HepG2 (cell line): ENCODE results near the gene SSBP2. TPM values are rescaled to one million over a fixed set of nuclear protein-coding genes. Genes with fewer than 3 reads are reported as not detected.

Source experiments
- ATAC-seq: fragments of 200-7000 bp; cut with Tn5 transposase; 3 replicates; pipeline ENCODE4 v1.9.1; 2020; ENCODE audit warnings: mild to moderate bottlenecking, moderate library complexity
- BruUV-seq: library from RNA; stranded (reverse); fragments of 400-500 nt; replicated peaks from 2 replicates; lab custom pipeline; 2021; lab: Mats Ljungman, UMichigan
- CTCF ChIA-PET: fragments of 300-600 bp; formaldehyde crosslinking; extraction: SDS; loops from one replicate; lab custom pipeline; 2021; ENCODE audit warnings: low total read pairs, inconsistent platforms, low intra/inter-chr PET ratio; lab: Yijun Ruan, JAX
- POLR2A ChIA-PET: fragments of 350-600 bp; sonication (Branson Sonifier 250); formaldehyde crosslinking; loops from one replicate; lab custom pipeline; 2020; ENCODE audit warnings: antibody characterized with exemption, inconsistent platforms; lab: Yijun Ruan, JAX
- DNase-seq: peaks from one replicate; pipeline ENCODE4 v3.0.0-alpha.2; 2015; ENCODE audit warnings: low spot score
- FAIRE-seq: peaks from 3 replicates; lab custom pipeline; 2011; peaks lifted over from hg19 to GRCh38; lab: Jason Lieb, UNC
- H2AFZ ChIP-seq: one replicate; pipeline ENCODE4 v1.6.1; 2011; ENCODE audit warnings: low read length, inconsistent platforms
- H3K27ac ChIP-seq: fragments of 300-600 bp; 3 replicates; pipeline ENCODE4 v1.8.0; 2011; ENCODE audit warnings: mixed run types, mild to moderate bottlenecking, mixed read lengths, low read length, inconsistent platforms; ENCODE audit not compliant: insufficient read depth; ENCODE audit errors: extremely low read length
- H3K27me3 ChIP-seq, 2 experiments: fragments of 200-600 bp in 1 of 2; 2 replicates in 1 of 2; 3 replicates in 1 of 2; pipeline versions ENCODE4 v1.6.0 to v1.8.0; 2011; ENCODE audit warnings: low read length in 2 of 2, mild to moderate bottlenecking in 2 of 2, moderate library complexity in 2 of 2, inconsistent platforms in 1 of 2; ENCODE audit not compliant: insufficient read depth in 2 of 2, control insufficient read depth in 1 of 2
- H3K36me3 ChIP-seq, 2 experiments: fragments of 200-600 bp in 1 of 2; replicated peaks in 1 of 2; 2 replicates in 1 of 2; 3 replicates in 1 of 2; pipeline versions ENCODE4 v1.5.1 to v1.8.0; 2011; ENCODE audit warnings: low read length in 2 of 2, inconsistent platforms in 1 of 2; ENCODE audit not compliant: insufficient read depth in 2 of 2, control insufficient read depth in 1 of 2
- H3K4me1 ChIP-seq: 2 replicates; pipeline ENCODE4 v1.5.1; 2012; ENCODE audit warnings: low read length, inconsistent platforms; ENCODE audit not compliant: insufficient read depth
- H3K4me2 ChIP-seq: 2 replicates; pipeline ENCODE4 v1.6.0; 2011; ENCODE audit warnings: low read depth, low read length, inconsistent platforms
- H3K4me3 ChIP-seq, 3 experiments: fragments of 200-600 bp in 1 of 3; sonication (generic), shearing (Covaris generic) in 1 of 3; replicated peaks in 1 of 3; 2 replicates each; pipeline ENCODE4 v1.5.1; 2011 to 2016; ENCODE audit warnings: low read length in 3 of 3, inconsistent platforms in 2 of 3, low read depth in 2 of 3, mild to moderate bottlenecking in 2 of 3, control low read depth in 1 of 3, mixed read lengths in 1 of 3; ENCODE audit not compliant: insufficient read depth in 1 of 3
- H3K79me2 ChIP-seq: one replicate; pipeline ENCODE4 v1.6.1; 2011; ENCODE audit warnings: low read length, inconsistent platforms; ENCODE audit not compliant: insufficient read depth
- H3K9ac ChIP-seq: 2 replicates; pipeline ENCODE4 v1.6.0; 2011; ENCODE audit warnings: mild to moderate bottlenecking, low read depth, low read length, inconsistent platforms; ENCODE audit not compliant: insufficient read depth
- H3K9me3 ChIP-seq: 2 replicates; pipeline ENCODE4 v1.5.1; 2012; ENCODE audit warnings: mild to moderate bottlenecking, low read length
- H4K20me1 ChIP-seq: 2 replicates; pipeline ENCODE4 v1.6.0; 2011; ENCODE audit warnings: inconsistent platforms, mild to moderate bottlenecking, low read length, moderate library complexity; ENCODE audit not compliant: insufficient read depth
- BHLHE40 ChIP-seq: IDR thresholded peaks from 2 replicates; pipeline ENCODE4 v1.6.1; 2011; ENCODE audit warnings: low read length, improper control_type of control experiment
- FOSL2 ChIP-seq: sonication (generic); formaldehyde crosslinking; IDR thresholded peaks from 2 replicates; pipeline ENCODE4 v1.4.0; 2020; ENCODE audit warnings: missing genetic modification reagents
- FOXA1 ChIP-seq, 2 experiments: fragments of 450-650 bp in 1 of 2; sonication (generic) in 1 of 2; formaldehyde crosslinking in 1 of 2; IDR thresholded peaks; 2 replicates each; pipeline versions ENCODE4 v1.4.0 to v1.6.1; 2016 to 2020; ENCODE audit warnings: missing genetic modification reagents in 1 of 2
- GTF3A ChIP-seq: sonication (generic); formaldehyde crosslinking; conservative IDR thresholded peaks from 2 replicates; pipeline ENCODE4 v1.4.0; 2020; ENCODE audit warnings: mild to moderate bottlenecking, missing genetic modification reagents
- KLF11 ChIP-seq: IDR thresholded peaks from 2 replicates; pipeline ENCODE4 v1.6.1; 2016; ENCODE audit warnings: missing compliant biosample characterization
- MED13 ChIP-seq: sonication (generic); formaldehyde crosslinking; IDR thresholded peaks from 2 replicates; pipeline ENCODE4 v1.5.0; 2020; ENCODE audit warnings: missing genetic modification reagents
- TBL1XR1 ChIP-seq: fragments of 150-350 bp; IDR thresholded peaks from 2 replicates; pipeline ENCODE4 v1.6.1; 2014; ENCODE audit warnings: borderline replicate concordance, low read length; ENCODE audit not compliant: partially characterized antibody
- ZFYVE20 ChIP-seq: sonication (generic); formaldehyde crosslinking; IDR thresholded peaks from 2 replicates; pipeline ENCODE4 v1.8.0; 2023; ENCODE audit warnings: low read depth, mild to moderate bottlenecking, moderate library complexity, missing genetic modification reagents, borderline replicate concordance
- ZNF343 ChIP-seq: sonication (generic); formaldehyde crosslinking; IDR thresholded peaks from 2 replicates; pipeline ENCODE4 v1.4.0; 2020; ENCODE audit warnings: mild to moderate bottlenecking, missing genetic modification reagents
- WGBS: methylation state at CpG from one replicate; pipeline ENCODE4 v1.1.6; 2017; ENCODE audit warnings: low lambda C conversion rate; 5-methylcytosine and 5-hydroxymethylcytosine counted together
- in situ Hi-C: cut with HindIII; loops from 2 replicates; pipeline ENCODE4 v1.10.0; 2017; ENCODE audit warnings: low pct_unique_long_range_greater_than_20kb; ENCODE audit not compliant: extremely low pct_ligation_motif_present
- intact Hi-C: fragments of 100-400 bp; cut with micrococcal nuclease; formaldehyde crosslinking; loops from one replicate; pipeline ENCODE4 v1.10.0; 2022; ENCODE audit not compliant: unreplicated experiment
- polyA plus RNA-seq, 8 experiments: library from polyadenylated mRNA; depleted of rRNA in 3 of 8; stranded (reverse) in 7 of 8; unstranded in 1 of 8; fragments of >200 nt; fragmentation: Illumina TruSeq in 4 of 8; extraction: Trizol in 4 of 8; gene quantifications; 2 replicates each; pipeline versions ENCODE4 v1.2.1 to v1.2.3, GENCODE V29; 2011 to 2016; ENCODE audit warnings: low read depth in 4 of 8, missing spikeins in 1 of 8, mixed read lengths in 1 of 8; ENCODE audit not compliant: insufficient read depth in 1 of 8
- total RNA-seq, 5 experiments: library from RNA; depleted of rRNA; stranded (reverse); fragments of >200 nt; fragmentation: Illumina TruSeq; extraction: Trizol; gene quantifications; 2 replicates each; pipeline ENCODE4 v1.2.3, GENCODE V29; 2016; ENCODE audit warnings: low read depth in 1 of 5
- TF ChIP-seq, protein P1 (sequence below): sonication (generic); formaldehyde crosslinking; IDR thresholded peaks from 2 replicates; pipeline ENCODE4 v1.4.0; 2020; ENCODE audit warnings: missing genetic modification reagents, borderline replicate concordance

SSBP2 gene
- total and polyA plus RNA-seq, 2 of the 13 experiments (the other 11 are each of a cell fraction or from before 2014, with no cell fraction given): 0.16 TPM; not detected in 1

DNA sequence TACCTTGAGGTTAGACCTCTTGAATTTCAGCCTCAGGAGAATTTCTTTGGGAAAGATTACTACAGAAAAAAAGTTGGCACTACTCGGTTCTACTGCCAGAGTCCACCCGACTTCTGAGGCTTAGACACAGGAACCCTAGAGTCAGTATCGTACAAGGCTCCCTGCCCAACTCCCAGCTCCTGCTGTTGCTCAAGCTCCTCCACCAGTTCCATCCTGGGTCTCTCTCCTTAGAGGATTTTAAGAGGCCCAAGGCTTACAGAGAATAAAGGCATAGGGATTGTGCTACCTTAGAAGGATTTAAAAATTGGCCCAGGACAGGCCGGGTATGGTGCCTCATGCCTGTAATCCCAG, 29.0 kb upstream of the SSBP2 start:
- Histone ChIP-seq H3K27me3 (no peaks in the 10 kb centered on the region), H2AFZ (no peak overlapping the region), H3K4me2 (no peak overlapping the region), H3K9me3 (no peaks in the 10 kb centered on the region), H3K9ac (no peak overlapping the region), H4K20me1 (no peaks in the 10 kb centered on the region), H3K27ac (no peak overlapping the region), H3K4me1 (peaks cover 6% of the 10 kb centered on the region; the same call in 1 of the 2 replicates), H3K4me3 (no peak overlapping the region), H3K79me2 (no peaks in the 10 kb centered on the region), H3K36me3 (no peaks in the 10 kb centered on the region)
- DNase-seq: no peak
- in situ Hi-C loops: no loop called here
- intact Hi-C loops: no loop called here
- BruUV-seq: no TSS peak
- no peak for FAIRE-seq
- CTCF ChIA-PET: no interaction called here
- peak; percentile 28; the same call in 2 of the 3 replicates for ATAC-seq
- TF ChIP-seq MED13 (no peak), GTF3A (CRISPR knock-in tag) (no peak), ZFYVE20 (CRISPR knock-in tag) (no peak), ZNF343 (CRISPR knock-in tag) (no peak), KLF11 (no peak), BHLHE40 (no peak)
- 63% methylated on average over 3 of the region's 4 CpGs for WGBS
- POLR2A ChIA-PET: no interaction called here

- BruUV-seq: no TSS peak
- H3K4me2 ChIP-seq: peak overlapping the region; percentile 64
- TF ChIP-seq TBL1XR1: no peak
- TF ChIP-seq FOXA1 (IDR thresholded peaks at IDR 0.05): no peak
- no peak for TF ChIP-seq FOXA1 (CRISPR knock-in tag; IDR thresholded peaks at IDR 0.05)
- TF ChIP-seq, protein P1, sequence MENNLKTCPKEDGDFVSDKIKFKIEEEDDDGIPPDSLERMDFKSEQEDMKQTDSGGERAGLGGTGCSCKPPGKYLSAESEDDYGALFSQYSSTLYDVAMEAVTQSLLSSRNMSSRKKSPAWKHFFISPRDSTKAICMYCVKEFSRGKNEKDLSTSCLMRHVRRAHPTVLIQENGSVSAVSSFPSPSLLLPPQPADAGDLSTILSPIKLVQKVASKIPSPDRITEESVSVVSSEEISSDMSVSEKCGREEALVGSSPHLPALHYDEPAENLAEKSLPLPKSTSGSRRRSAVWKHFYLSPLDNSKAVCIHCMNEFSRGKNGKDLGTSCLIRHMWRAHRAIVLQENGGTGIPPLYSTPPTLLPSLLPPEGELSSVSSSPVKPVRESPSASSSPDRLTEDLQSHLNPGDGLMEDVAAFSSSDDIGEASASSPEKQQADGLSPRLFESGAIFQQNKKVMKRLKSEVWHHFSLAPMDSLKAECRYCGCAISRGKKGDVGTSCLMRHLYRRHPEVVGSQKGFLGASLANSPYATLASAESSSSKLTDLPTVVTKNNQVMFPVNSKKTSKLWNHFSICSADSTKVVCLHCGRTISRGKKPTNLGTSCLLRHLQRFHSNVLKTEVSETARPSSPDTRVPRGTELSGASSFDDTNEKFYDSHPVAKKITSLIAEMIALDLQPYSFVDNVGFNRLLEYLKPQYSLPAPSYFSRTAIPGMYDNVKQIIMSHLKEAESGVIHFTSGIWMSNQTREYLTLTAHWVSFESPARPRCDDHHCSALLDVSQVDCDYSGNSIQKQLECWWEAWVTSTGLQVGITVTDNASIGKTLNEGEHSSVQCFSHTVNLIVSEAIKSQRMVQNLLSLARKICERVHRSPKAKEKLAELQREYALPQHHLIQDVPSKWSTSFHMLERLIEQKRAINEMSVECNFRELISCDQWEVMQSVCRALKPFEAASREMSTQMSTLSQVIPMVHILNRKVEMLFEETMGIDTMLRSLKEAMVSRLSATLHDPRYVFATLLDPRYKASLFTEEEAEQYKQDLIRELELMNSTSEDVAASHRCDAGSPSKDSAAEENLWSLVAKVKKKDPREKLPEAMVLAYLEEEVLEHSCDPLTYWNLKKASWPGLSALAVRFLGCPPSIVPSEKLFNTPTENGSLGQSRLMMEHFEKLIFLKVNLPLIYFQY (CRISPR knock-in tag): no peak
- TF ChIP-seq FOSL2 (CRISPR knock-in tag): no peak
- DNase-seq: no peak
- ChIA-PET POLR2A (no interaction called here), CTCF (no interaction called here)
- no peak for FAIRE-seq
- H3K4me1 ChIP-seq: peaks cover 6% of the 10 kb centered on the region; the same call in 1 of the 2 replicates
- WGBS: 0% methylated on average over 5 of the region's 5 CpGs
- peak overlapping the region in 2 of 3 experiments; percentile 34 to 42; a peak in 4 of 6 replicates for H3K4me3 ChIP-seq
- intact Hi-C loops (no loop called here), in situ Hi-C loops (no loop called here)
- H3K36me3 ChIP-seq: no peaks in the 10 kb centered on the region
- no peaks in the 10 kb centered on the region for H4K20me1 ChIP-seq
- no peaks in the 10 kb centered on the region for H3K27me3 ChIP-seq
- no peaks in the 10 kb centered on the region for H3K9me3 ChIP-seq
- H3K27ac ChIP-seq: no peak overlapping the region
- peak; percentile 85 for ATAC-seq
- no peaks in the 10 kb centered on the region for H3K79me2 ChIP-seq
- peak overlapping the region; percentile 70 for H2AFZ ChIP-seq
- H3K9ac ChIP-seq: no peak overlapping the region
Measured at GRCh38 chr5:81779125-81779915, 28.4 kb upstream of the SSBP2 start.
